NCI-H2196 (cell line): ENCODE measurements around the gene COX5B.

ENCODE experiments used
- DNase-seq: peaks from one replicate; lab custom pipeline; 2025; ENCODE audit not compliant: unreplicated experiment; lab: John Stamatoyannopoulos, UW

COX5B gene

GRCh38 chr2:97653874-97654273 is 8.0 kb downstream of the COX5B start:
- DNase-seq = no peak

- DNase-seq = no peak
Measured at GRCh38 chr2:97654309-97654708, 8.4 kb downstream of the COX5B start.

- no peak for DNase-seq
Measured at GRCh38 chr2:97654791-97655190, 8.9 kb downstream of the COX5B start.

- no peak for DNase-seq
Measured at GRCh38 chr2:97656129-97656755, 10.4 kb downstream of the COX5B start.

GRCh38 chr2:97656905-97657587 is 11.2 kb downstream of the COX5B start:
- DNase-seq = no peak

- no peak for DNase-seq
Measured at GRCh38 chr2:97657986-97658690, 12.3 kb downstream of the COX5B start.

GRCh38 chr2:97658691-97659157 is 12.9 kb downstream of the COX5B start:
- DNase-seq = no peak

GRCh38 chr2:97659256-97660043 is 13.6 kb downstream of the COX5B start:
- no peak for DNase-seq

- DNase-seq = no peak
Measured at GRCh38 chr2:97660044-97660774, 14.3 kb downstream of the COX5B start.

- DNase-seq = no peak
Measured at GRCh38 chr2:97660775-97661389, 15.0 kb downstream of the COX5B start.

- no peak for DNase-seq
Measured at GRCh38 chr2:97661927-97662326, 16.1 kb downstream of the COX5B start.

- DNase-seq = no peak
Measured at GRCh38 chr2:97662386-97662894, 16.6 kb downstream of the COX5B start.

- DNase-seq = no peak
Measured at GRCh38 chr2:97662895-97663625, 17.2 kb downstream of the COX5B start.

- DNase-seq = peak; percentile 68
Measured at GRCh38 chr2:97663626-97663961, 17.7 kb downstream of the COX5B start.

GRCh38 chr2:97663962-97664635 is 18.2 kb downstream of the COX5B start, which contains the start of gene ACTR1B:
Gene ACTR1B (minus strand): TSS chr2:97664044. CDS start chr2:97663890, 154 bp downstream.
- DNase-seq = peak; percentile 98

GRCh38 chr2:97664636-97664970 is 18.7 kb downstream of the COX5B start:
- DNase-seq = peak; percentile 60

GRCh38 chr2:97669448-97669847 is 23.6 kb downstream of the COX5B start, which contains the start of gene C2orf92:
Gene C2orf92 (plus strand): TSS chr2:97669713. CDS start chr2:97669789, 76 bp downstream.
- no peak for DNase-seq

GRCh38 chr2:97670471-97670870 is 24.6 kb downstream of the COX5B start:
- no peak for DNase-seq

- no peak for DNase-seq
Measured at GRCh38 chr2:97671526-97671925, 25.7 kb downstream of the COX5B start.
